Mesenchymal stem cell (in vitro differentiated cells and primary cell): ENCODE measurements around the gene KIT.

ENCODE experiments used
- DNase-seq: peaks from one replicate; pipeline ENCODE4 v3.0.0-alpha.2; 2013
- H2AFZ ChIP-seq: one replicate; pipeline ENCODE4 v1.6.1; 2013; ENCODE audit warnings: low read depth, mild to moderate bottlenecking, control low read depth, inconsistent platforms, low read length, moderate library complexity
- H2AK5ac ChIP-seq: 2 replicates; pipeline ENCODE4 v1.6.1; 2013; ENCODE audit warnings: low read length, moderate library complexity, mild to moderate bottlenecking, inconsistent platforms; ENCODE audit not compliant: severe bottlenecking
- H2BK120ac ChIP-seq: one replicate; pipeline ENCODE4 v1.6.1; 2013; ENCODE audit warnings: low read depth, mild to moderate bottlenecking, inconsistent platforms, low read length, moderate library complexity
- H2BK12ac ChIP-seq, 2 experiments: one replicate each; pipeline ENCODE4 v1.6.1; 2013; ENCODE audit warnings: inconsistent platforms in 2 of 2, low read length in 2 of 2, mild to moderate bottlenecking in 2 of 2, moderate library complexity in 2 of 2, control low read depth in 1 of 2
- H2BK15ac ChIP-seq: one replicate; pipeline ENCODE4 v1.6.1; 2013; ENCODE audit warnings: mild to moderate bottlenecking, low read depth, inconsistent platforms; ENCODE audit not compliant: poor library complexity, severe bottlenecking
- H2BK5ac ChIP-seq: 2 replicates; pipeline ENCODE4 v1.6.1; 2013; ENCODE audit warnings: low read depth, mild to moderate bottlenecking, low read length, control low read depth, inconsistent platforms; ENCODE audit not compliant: poor library complexity, severe bottlenecking
- H3K14ac ChIP-seq, 2 experiments: one replicate each; pipeline ENCODE4 v1.6.1; 2013; ENCODE audit warnings: inconsistent platforms in 2 of 2, low read length in 2 of 2, control low read depth in 1 of 2, mild to moderate bottlenecking in 1 of 2, moderate library complexity in 1 of 2
- H3K18ac ChIP-seq, 2 experiments: one replicate each; pipeline ENCODE4 v1.6.1; 2013; ENCODE audit warnings: inconsistent platforms in 2 of 2, low read length in 2 of 2, control low read depth in 1 of 2, low read depth in 1 of 2, mild to moderate bottlenecking in 1 of 2
- H3K23ac ChIP-seq, 2 experiments: one replicate each; pipeline ENCODE4 v1.6.1; 2013; ENCODE audit warnings: inconsistent platforms in 2 of 2, low read length in 2 of 2, mild to moderate bottlenecking in 2 of 2, moderate library complexity in 2 of 2, control low read depth in 1 of 2
- H3K27ac ChIP-seq: 2 replicates; pipeline ENCODE4 v1.5.1; 2013; ENCODE audit warnings: mild to moderate bottlenecking, moderate library complexity, low read length, control low read depth, inconsistent platforms; ENCODE audit not compliant: poor library complexity, severe bottlenecking
- H3K27me3 ChIP-seq, 2 experiments: 2 replicates each; pipeline versions ENCODE4 v1.6.1 to v1.7.0; 2013; ENCODE audit warnings: low read length in 2 of 2, mild to moderate bottlenecking in 2 of 2, moderate library complexity in 2 of 2, control low read depth in 1 of 2, inconsistent platforms in 1 of 2; ENCODE audit not compliant: control insufficient read depth in 1 of 2, insufficient read depth in 1 of 2
- H3K36me3 ChIP-seq, 2 experiments: 2 replicates each; pipeline versions ENCODE4 v1.6.1 to v1.7.0; 2013; ENCODE audit warnings: low read length in 2 of 2, control low read depth in 1 of 2, inconsistent platforms in 1 of 2, low read depth in 1 of 2, mild to moderate bottlenecking in 1 of 2; ENCODE audit not compliant: insufficient read depth in 2 of 2, control insufficient read depth in 1 of 2
- H3K4ac ChIP-seq, 2 experiments: one replicate each; pipeline ENCODE4 v1.6.1; 2013; ENCODE audit warnings: inconsistent platforms in 2 of 2, low read length in 2 of 2, mild to moderate bottlenecking in 2 of 2, moderate library complexity in 2 of 2, control low read depth in 1 of 2, low read depth in 1 of 2
- H3K4me1 ChIP-seq: 2 replicates; pipeline ENCODE4 v1.6.1; 2013; ENCODE audit warnings: low read depth, low read length, control low read depth; ENCODE audit not compliant: control insufficient read depth, insufficient read depth
- H3K4me2 ChIP-seq: 2 replicates; pipeline ENCODE4 v1.6.1; 2013; ENCODE audit warnings: low read length, mild to moderate bottlenecking, inconsistent platforms; ENCODE audit not compliant: poor library complexity, severe bottlenecking
- H3K4me3 ChIP-seq, 2 experiments: 2 replicates each; pipeline versions ENCODE4 v1.5.1 to v1.7.0; 2013; ENCODE audit warnings: low read length in 2 of 2, mild to moderate bottlenecking in 2 of 2, control low read depth in 1 of 2, low read depth in 1 of 2; ENCODE audit not compliant: insufficient read depth in 1 of 2
- H3K79me1 ChIP-seq: replicated peaks from 2 replicates; pipeline ENCODE4 v1.6.1; 2013; ENCODE audit warnings: mild to moderate bottlenecking, control low read depth, low read length, inconsistent platforms; ENCODE audit not compliant: poor library complexity, severe bottlenecking
- H3K9ac ChIP-seq: 2 replicates; pipeline ENCODE4 v1.7.0; 2013; ENCODE audit warnings: mild to moderate bottlenecking, low read length, moderate library complexity
- H3K9me3 ChIP-seq: 2 replicates; pipeline ENCODE4 v1.7.0; 2013; ENCODE audit warnings: mild to moderate bottlenecking, low read length; ENCODE audit not compliant: control insufficient read depth
- H4K8ac ChIP-seq: one replicate; pipeline ENCODE4 v1.6.1; 2013; ENCODE audit warnings: inconsistent platforms, mild to moderate bottlenecking, low read length, moderate library complexity
- H4K91ac ChIP-seq: one replicate; pipeline ENCODE4 v1.6.1; 2013; ENCODE audit warnings: mild to moderate bottlenecking, low read length, inconsistent platforms
- WGBS: methylation state at CpG from one replicate; pipeline ENCODE4 v1.1.7; 2013; ENCODE audit warnings: mixed read lengths; 5-methylcytosine and 5-hydroxymethylcytosine counted together

The KIT gene

DNA sequence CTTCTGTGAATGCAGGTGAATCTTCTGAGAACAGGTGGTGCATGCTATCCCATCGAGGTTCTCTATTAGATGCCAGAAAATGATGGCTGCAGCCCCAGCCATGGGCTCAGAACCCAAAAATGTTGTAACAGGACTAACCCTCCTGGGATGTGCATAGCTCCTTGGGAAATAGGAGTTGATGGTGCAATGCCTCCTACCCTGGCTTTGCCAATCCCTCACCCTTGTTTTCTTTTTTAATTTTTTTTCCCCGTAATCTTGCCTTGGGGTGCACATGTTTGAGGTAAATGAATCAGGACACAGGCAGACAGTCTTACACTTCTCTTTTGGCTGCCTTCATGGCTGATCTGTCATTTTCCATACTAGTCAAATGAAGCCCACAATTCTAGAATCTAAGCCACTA, 96.6 kb downstream of the KIT start:
- H2BK120ac ChIP-seq: no peak overlapping the region
- H3K4ac ChIP-seq: no peak overlapping the region
- DNase-seq: no peak
- no peak overlapping the region for H3K4me2 ChIP-seq
- no peak overlapping the region for H3K9ac ChIP-seq
- no peaks in the 10 kb centered on the region for H3K79me1 ChIP-seq
- no peaks in the 10 kb centered on the region for H3K9me3 ChIP-seq
- no peak overlapping the region for H3K14ac ChIP-seq
- H3K18ac ChIP-seq: no peak overlapping the region
- H2BK15ac ChIP-seq: no peak overlapping the region
- no peak overlapping the region for H3K23ac ChIP-seq
- H3K4me3 ChIP-seq: no peak overlapping the region
- peaks cover 19 to 29% of the 10 kb centered on the region in 2 experiments for H3K27me3 ChIP-seq
- no peaks in the 10 kb centered on the region for H3K36me3 ChIP-seq
- no peak overlapping the region for H4K8ac ChIP-seq
- H4K91ac ChIP-seq: no peak overlapping the region
- no peak overlapping the region for H2BK5ac ChIP-seq
- WGBS: 75% methylated on average over 2 of the region's 2 CpGs
- H2AFZ ChIP-seq: no peak overlapping the region
- H3K4me1 ChIP-seq: no peaks in the 10 kb centered on the region
- no peak overlapping the region for H2BK12ac ChIP-seq
- no peak overlapping the region for H3K27ac ChIP-seq
- no peak overlapping the region for H2AK5ac ChIP-seq

DNA sequence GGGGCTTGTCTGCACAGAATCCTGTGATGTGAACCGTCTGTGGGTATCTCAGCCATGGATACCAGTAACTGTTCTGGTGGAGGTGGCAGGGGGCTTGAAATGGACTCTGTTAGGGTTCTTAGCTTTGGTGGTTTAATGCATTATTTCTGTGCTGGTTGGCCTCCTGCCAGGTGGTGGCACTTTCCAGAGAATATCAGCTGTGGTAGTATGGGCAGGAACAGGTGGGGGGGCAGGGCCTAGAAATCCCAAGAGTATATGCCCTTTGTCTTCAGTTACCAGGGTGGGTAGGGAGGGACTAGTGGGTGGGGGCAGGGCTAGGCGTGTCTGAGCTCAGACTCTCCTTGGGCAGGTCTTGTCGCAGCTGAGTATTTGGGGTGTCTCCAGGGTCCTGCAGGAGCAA, 106.7 kb downstream of the KIT start:
- H2AK5ac ChIP-seq: no peak overlapping the region
- WGBS: 82% methylated on average over 3 of the region's 3 CpGs
- H3K79me1 ChIP-seq: no peaks in the 10 kb centered on the region
- H4K8ac ChIP-seq: no peak overlapping the region
- no peak overlapping the region for H2BK5ac ChIP-seq
- no peak overlapping the region for H3K4ac ChIP-seq
- no peak overlapping the region for H3K9ac ChIP-seq
- H3K18ac ChIP-seq: no peak overlapping the region
- H3K4me2 ChIP-seq: no peak overlapping the region
- H3K27ac ChIP-seq: no peak overlapping the region
- no peak overlapping the region for H3K14ac ChIP-seq
- H2BK15ac ChIP-seq: no peak overlapping the region
- DNase-seq: no peak
- H3K23ac ChIP-seq: no peak overlapping the region
- no peak overlapping the region for H4K91ac ChIP-seq
- no peak overlapping the region for H2BK120ac ChIP-seq
- H3K27me3 ChIP-seq: no peaks in the 10 kb centered on the region
- H3K9me3 ChIP-seq: peaks cover 12% of the 10 kb centered on the region
- no peak overlapping the region for H2AFZ ChIP-seq
- H2BK12ac ChIP-seq: no peak overlapping the region
- H3K36me3 ChIP-seq: no peaks in the 10 kb centered on the region
- no peak overlapping the region for H3K4me3 ChIP-seq
- H3K4me1 ChIP-seq: no peaks in the 10 kb centered on the region

DNA sequence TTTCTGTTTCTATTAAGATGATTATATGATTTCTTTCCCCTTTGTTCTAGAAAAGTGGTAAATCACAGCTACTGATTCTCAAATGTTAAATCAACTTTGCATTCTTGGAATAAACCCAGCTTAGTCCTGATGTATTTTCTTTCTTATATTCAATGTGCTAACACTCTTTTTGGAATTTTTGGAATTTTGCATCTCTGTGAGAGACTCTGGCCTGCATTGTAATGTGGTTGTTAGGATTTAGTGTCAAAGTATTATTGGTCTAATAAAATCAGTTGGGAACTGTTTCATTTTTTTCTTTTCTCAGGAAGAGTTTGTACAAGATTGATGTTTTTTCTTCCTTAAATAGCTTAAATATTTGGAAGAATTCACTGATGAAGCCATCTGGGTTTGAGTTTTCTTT, 109.6 kb downstream of the KIT start:
- no peaks in the 10 kb centered on the region for H3K79me1 ChIP-seq
- no peaks in the 10 kb centered on the region for H3K27me3 ChIP-seq
- no peak overlapping the region for H2BK5ac ChIP-seq
- no peaks in the 10 kb centered on the region for H3K4me1 ChIP-seq
- H3K4ac ChIP-seq: no peak overlapping the region
- no peak overlapping the region for H3K9ac ChIP-seq
- H3K27ac ChIP-seq: no peak overlapping the region
- H3K23ac ChIP-seq: no peak overlapping the region
- no peak overlapping the region for H2AFZ ChIP-seq
- peaks cover 10% of the 10 kb centered on the region for H3K9me3 ChIP-seq
- no peak overlapping the region for H4K91ac ChIP-seq
- H4K8ac ChIP-seq: no peak overlapping the region
- H3K4me3 ChIP-seq: no peak overlapping the region
- no peak overlapping the region for H2AK5ac ChIP-seq
- DNase-seq: no peak
- H3K18ac ChIP-seq: no peak overlapping the region
- H3K36me3 ChIP-seq: no peaks in the 10 kb centered on the region
- H3K4me2 ChIP-seq: no peak overlapping the region
- H2BK120ac ChIP-seq: no peak overlapping the region
- no peak overlapping the region for H2BK12ac ChIP-seq
- no peak overlapping the region for H2BK15ac ChIP-seq
- H3K14ac ChIP-seq: no peak overlapping the region

DNA sequence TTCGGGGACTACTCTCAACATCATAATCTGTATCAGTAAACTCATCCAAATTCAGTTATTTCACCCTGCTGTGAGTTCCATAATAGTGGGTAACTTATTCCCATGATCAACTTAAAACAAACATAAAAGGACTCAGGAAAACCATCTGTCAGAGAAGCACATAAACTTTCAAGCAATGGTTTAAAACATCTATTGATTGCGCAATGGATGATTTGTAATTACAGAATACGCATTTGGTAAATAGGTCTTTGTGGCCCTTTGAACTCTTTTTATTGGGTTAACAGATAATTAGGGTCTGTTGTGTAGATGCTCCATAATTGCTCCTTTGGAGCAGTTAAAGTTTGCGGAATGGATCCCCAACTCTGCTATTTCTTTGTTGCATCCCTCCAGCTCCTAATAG, 115.3 kb downstream of the KIT start:
- Histone ChIP-seq H3K27ac (no peak overlapping the region), H3K23ac (no peak overlapping the region), H3K79me1 (no peaks in the 10 kb centered on the region), H2AK5ac (no peak overlapping the region), H3K4me2 (no peak overlapping the region), H2BK5ac (no peak overlapping the region), H3K9me3 (no peaks in the 10 kb centered on the region), H3K14ac (no peak overlapping the region), H3K4ac (no peak overlapping the region), H3K27me3 (no peaks in the 10 kb centered on the region), H2BK12ac (no peak overlapping the region), H3K18ac (no peak overlapping the region), H2BK120ac (no peak overlapping the region), H4K8ac (no peak overlapping the region), H3K4me3 (no peak overlapping the region), H2AFZ (no peak overlapping the region), H4K91ac (no peak overlapping the region), H3K36me3 (no peaks in the 10 kb centered on the region), H3K9ac (no peak overlapping the region), H3K4me1 (no peaks in the 10 kb centered on the region), H2BK15ac (no peak overlapping the region)
- WGBS: 92% methylated on average over 3 of the region's 4 CpGs
- DNase-seq: no peak
